A673 (cell line): ENCODE measurements around the gene MTRF1.

Experiments
- EZH2 ChIP-seq: fragments of 200-600 bp; sonication (generic); IDR thresholded peaks from 2 replicates; pipeline ENCODE4 v1.6.1; 2017; ENCODE audit warnings: borderline replicate concordance, low read depth, mild to moderate bottlenecking, mixed read lengths, antibody characterized with exemption, low read length; ENCODE audit not compliant: poor library complexity, severe bottlenecking
- TF ChIP-seq, protein P1 (sequence below): fragments of 300-800, 200-600 bp; sonication (generic); conservative IDR thresholded peaks from 2 replicates; pipeline ENCODE4 v1.5.1; 2017; ENCODE audit warnings: low read depth, mild to moderate bottlenecking, antibody characterized with exemption, low read length, moderate library complexity, mixed read lengths

DNA sequence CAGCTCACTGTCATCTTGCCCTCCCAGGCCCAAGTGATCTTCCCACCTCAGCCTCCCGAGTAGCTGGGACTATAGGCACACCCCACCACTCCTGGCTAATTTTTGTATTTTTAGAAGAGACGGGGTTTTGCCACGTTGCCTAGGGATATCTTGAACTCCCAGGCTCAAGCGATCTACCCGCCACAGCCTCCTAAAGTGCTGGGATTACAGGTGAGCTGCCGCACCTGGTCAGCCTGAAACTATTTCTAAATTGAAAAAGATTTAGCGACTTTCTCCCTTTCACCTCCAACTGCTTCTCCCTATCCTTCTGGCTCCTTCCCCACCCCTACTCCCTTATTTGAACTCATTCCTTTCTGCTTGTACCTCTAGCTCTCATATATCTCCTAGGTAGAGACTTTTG, 27.9 kb upstream of the MTRF1 start:
- no peak for TF ChIP-seq EZH2
- TF ChIP-seq, protein P1, sequence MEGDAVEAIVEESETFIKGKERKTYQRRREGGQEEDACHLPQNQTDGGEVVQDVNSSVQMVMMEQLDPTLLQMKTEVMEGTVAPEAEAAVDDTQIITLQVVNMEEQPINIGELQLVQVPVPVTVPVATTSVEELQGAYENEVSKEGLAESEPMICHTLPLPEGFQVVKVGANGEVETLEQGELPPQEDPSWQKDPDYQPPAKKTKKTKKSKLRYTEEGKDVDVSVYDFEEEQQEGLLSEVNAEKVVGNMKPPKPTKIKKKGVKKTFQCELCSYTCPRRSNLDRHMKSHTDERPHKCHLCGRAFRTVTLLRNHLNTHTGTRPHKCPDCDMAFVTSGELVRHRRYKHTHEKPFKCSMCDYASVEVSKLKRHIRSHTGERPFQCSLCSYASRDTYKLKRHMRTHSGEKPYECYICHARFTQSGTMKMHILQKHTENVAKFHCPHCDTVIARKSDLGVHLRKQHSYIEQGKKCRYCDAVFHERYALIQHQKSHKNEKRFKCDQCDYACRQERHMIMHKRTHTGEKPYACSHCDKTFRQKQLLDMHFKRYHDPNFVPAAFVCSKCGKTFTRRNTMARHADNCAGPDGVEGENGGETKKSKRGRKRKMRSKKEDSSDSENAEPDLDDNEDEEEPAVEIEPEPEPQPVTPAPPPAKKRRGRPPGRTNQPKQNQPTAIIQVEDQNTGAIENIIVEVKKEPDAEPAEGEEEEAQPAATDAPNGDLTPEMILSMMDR = no peak
